ENCODE data around the gene TBC1D22A. TPM values are rescaled to one million over a fixed set of nuclear protein-coding genes. Genes with fewer than 3 reads are reported as not detected.

TBC1D22A gene
- total RNA-seq, 1 experiment from 2014 or later = 12.2 TPM

DNA sequence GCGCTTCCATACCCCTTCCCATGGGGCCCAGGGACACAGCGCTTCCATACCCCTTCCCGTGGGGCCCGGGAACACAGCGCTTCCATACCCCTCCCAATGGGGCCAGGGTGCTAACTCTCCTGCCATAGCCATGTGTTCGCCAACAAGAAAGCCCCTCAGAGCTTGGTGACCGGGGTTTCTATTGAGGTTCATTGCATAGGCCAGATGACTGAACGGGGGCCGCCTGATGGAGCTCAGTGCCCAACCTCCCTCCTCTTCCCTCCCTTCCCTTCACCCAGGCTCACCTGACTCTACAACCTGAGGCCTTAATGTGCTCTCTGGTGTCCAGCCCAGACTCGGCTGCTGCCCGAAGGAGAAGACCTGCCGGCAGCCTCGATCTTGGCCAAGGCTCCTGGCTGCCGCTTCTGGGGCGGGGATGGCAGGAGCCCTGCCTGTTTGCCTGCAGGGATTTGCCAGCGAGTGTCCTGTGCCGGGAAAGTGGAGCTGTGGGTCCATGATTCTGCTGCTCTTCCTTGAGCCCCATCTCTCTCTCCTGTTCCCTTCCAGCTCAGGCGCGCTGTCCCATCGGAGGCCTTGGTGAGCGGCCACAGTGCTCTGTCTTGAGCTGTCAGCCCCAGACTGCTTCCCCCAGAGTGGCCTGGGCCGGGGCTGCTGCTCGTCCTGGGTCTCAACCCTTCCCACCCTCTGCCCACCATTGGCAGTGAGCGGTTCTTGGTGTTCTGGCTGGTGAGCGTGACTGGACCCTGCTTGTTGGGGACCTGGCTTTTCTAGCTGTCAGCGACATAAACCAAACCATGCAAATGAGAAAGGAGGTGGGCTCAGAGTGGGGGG, 267.0 kb downstream of the TBC1D22A start:
- DNase-seq (ENCODE audit: low read depth) = no peak

DNA sequence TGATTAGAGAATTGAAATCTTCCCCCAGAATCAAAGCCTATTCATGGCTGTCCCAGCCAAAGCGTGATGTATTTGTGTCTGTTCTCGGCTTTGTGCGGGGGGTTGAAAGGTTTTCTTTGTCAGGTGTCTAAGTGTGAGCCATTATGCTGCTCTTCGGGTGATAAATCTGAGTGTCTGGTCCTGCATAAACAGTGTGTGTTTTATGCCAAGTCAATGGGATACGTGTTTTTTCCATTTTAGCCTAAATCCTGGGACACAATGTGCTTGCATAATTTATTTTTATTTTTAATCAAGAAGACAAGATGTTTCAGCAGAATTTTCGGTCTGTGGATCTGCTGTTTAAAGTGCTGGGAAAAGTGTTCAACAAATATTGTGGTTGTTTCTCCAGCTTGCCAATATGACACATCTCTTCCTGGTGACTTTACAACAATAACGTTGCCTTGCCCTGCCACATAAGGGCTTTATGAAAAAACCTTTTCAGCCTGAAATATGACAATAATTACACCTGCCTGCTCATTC, 267.8 kb downstream of the TBC1D22A start:
- DNase-seq (ENCODE audit: low read depth) = no peak

DNA sequence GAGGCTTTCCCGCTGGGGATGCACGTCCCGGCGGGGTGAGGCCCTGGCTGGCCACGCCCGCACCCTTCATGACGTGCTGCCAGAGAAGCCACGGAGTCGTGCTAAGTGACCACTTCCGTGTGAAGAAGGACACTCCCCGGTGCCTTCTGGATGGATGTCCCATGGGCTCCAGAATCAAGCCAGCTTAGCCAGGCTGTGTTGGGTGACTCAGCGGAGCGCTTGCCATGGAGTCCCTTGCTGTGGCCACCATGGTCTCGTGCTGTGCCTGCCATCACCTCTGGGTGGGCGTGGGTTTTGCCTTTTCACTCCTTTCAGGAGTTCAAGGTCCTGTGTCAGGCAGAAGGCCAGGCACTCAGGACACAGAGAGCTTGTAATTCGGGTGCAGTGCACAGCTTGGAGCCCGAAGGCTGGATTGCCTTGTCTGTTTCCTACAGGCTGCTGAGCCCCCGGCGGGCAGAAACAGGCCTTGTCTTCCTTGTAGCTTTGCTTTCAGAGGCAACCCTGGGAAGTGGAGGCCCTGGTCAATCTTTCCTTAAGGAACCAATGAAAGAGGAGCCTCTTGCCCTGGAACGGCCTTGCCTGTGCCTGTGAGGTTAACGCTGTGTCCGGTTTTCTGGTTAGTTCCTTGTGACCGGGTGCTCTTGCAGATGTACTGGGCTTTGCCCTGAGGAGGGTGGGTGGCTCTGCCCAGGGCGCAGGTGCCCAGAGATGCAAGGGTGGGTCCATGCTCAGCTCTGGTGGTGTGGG, 268.6 kb downstream of the TBC1D22A start:
- peak; percentile 40 for DNase-seq (ENCODE audit: low read depth)

DNA sequence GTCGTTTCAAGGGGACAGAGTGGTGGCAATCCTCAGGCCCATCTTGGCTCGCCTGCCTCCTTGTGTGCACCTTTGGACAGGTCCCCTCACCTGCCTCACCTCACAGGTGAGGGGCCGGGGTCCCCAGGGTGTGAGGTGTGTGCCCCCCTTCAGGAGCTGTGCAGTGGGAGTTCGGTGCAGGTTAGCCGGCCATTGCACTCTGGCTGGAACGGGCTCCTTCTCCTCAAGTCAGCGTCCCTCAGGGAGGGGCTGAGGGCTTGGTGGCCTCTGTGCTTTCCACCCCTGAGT, 269.1 kb downstream of the TBC1D22A start:
- no peak for DNase-seq (ENCODE audit: low read depth)

DNA sequence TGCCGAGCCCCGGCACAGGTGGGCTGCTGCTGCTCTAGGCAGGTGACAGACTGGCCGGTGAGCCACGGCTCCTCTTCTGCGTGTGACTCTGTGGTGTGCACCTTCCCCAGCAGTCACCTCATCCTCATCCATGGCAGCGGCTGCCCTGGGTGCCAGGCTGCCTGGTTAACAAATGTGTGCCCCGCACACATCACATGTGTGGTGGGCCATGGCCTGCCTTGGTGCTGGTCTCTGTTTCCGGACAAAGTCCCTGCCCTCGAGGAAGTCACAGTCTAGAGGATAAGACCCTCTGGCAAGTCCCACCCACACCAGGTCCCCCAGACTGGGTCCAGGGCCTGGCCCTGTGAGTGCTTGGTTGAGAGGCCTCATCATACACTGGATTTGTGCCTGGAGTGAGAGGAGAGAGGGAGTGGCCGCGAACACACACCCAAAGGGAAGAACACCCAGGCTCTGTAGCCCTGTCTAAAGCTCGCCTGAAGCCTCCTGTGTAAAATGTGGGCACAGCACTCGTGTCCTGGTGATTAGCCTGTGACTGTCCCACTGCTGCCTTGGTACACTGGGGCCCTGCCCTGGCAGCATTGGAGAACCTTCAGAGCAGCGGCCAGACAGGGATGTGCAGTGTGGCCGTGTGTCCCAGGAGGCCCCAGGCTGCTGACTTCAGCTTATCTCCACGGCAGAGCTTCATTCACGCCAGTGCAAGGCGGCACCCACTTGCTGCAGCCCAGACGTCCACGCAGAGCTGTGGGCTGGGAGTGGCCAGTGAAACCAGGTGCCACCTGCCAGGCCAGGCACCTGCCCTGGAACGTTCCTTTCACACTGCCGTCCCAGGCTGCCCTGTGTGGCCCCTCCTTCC, 269.9 kb downstream of the TBC1D22A start:
- DNase-seq (ENCODE audit: low read depth) = no peak

DNA sequence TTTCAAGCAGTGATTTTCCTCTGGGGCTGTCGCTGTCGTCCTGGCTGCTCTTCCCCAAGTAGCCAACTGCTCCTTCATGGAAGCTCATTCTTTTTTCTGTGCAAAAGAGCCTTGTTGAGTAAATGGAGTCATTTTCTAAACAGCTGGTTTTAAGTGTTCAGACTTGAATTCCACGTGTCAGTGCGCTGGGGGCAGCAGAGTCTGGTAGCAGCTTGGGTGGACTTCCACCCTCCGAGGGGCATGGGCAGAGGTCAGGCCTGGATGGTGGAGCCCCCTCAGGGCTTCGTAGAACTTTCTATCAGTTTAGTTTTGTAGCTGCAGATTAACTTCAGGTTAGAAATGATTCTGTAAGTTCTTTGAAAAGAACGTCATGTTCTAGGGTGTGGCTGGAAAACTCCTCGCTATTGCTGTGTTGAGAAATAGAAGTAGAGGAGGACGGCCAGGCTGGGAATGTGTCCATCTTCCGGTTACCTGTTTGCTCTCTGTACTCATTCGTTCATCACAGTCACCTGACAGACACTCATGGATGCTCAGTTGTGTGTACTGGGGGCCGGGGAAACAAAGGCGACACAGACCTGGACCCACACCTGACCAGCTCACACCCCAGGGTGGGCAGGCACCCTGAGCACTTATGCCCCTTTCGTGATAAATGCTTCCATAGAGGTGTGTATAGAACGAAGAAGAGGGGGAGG, 270.7 kb downstream of the TBC1D22A start:
- no peak for DNase-seq (ENCODE audit: low read depth)

DNA sequence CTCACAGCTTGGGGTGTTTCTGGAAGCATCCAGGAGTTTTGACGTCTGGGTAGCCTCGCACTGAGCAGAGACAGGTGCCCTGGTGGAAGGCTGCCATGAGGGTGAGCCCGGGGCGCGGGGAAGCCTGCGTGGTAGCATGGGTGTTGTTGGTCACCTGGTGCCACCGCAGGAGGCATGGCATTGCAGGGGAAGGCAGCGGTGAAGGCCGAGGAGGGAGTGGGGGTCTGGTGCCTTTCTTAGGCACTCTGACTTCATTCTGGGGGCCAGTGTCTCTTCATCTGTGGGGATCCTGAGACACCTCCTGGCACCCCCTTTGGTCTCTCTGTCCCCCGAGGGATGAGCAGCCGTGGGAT, 271.2 kb downstream of the TBC1D22A start:
- DNase-seq (ENCODE audit: low read depth) = no peak

DNA sequence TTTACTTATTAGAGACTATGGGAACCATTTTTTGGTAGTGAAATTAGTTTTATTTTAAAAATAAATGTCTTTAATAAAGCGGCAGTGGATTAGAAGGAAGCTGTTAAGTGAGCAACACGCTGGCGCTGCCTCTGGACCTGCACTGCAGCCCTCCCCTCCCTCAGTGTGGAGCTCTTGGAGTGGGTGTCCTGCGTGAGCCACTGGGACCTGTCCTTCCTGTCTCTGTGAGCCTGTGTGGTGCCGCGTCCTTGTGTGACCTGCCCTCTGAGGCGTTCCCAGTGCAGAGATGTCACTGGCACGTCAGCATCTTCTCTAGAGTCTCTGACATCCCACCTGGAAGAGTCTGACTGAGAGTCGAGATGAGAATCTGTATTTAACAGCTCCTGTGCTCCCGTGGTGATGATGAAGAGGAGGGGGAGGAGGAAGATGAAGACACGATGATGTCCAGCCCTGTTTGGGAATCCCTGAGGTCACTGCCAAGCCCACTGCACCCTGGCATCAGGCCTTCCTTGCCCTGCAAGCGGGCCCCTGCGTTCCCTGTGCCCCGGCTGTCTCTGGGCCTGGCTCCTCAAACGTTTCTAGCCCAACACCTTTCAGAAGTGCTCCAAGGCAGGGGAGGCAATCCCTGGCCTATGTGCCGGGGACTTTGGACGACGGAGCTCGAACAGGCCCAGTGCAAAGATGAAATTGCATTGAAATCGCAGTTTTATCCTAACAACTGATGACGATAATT, 271.8 kb downstream of the TBC1D22A start:
- DNase-seq (ENCODE audit: low read depth) = no peak

DNA sequence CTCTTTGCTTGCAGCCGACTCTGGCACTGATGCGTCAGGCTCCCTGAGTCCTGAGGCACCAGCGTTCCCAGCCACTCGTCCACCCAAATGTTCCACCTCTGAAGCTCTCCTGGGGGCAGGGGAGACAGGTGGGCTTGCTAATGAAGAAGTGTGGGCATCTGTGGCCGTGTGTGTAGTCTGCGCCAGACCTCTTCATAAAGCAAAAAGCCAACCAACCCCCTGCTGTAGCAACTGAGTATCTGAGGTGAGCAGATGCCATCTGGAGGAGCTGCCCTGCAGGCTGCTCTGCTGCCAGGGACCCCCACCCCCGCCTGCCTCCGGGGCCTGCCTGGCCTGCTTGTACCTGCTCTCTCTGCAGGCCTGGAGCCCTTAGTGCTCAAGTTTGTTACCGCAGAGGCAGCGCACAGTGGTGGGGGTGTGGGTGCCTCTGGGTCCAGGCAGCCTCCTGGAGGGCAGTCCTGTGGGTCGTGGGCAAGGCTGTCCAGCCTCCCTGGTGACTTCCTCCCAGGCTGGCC, 272.5 kb downstream of the TBC1D22A start:
- DNase-seq (ENCODE audit: low read depth) = no peak

DNA sequence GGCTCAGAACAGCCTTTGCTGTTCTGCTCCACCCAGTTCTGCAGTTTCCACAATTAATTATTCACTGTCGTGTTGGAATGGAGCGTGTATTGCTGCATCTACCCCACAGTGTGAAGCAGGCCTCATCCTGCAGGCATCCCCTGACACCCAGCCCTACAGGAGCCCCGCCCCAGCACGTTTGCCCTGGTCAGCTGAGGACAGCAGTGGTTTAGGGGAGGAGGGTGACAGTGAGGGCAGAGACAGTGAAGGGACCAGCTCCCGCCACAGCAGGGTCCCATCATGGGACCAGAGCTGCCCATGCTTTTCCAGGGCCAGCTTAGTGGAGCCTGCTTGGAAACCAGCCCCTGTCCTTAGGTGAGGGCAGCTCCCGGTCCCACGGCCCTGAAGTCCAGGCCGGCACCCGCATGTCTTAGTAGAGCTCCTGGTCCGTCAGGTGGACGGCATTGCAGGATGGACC, 273.0 kb downstream of the TBC1D22A start:
- no peak for DNase-seq (ENCODE audit: low read depth)

DNA sequence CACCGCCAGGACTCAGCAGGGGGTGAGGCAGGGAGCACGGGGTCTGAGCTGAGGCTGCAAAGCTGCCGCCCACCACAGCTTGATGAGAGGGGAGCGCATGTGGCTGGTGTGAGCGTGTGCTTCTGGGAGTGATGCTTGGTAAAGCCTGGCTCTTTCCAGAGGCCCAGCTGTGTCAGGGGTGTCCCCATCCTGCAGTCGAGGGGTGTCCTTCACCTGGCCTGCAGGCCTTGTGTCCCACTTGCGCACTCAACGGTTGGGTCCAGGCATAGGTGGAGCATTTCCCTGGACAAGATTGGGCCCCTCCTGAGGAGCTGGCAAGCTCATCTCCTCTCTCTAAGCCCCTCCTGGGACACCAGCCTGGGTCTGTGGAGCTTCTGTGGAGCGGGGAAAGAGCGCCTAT, 273.9 kb downstream of the TBC1D22A start:
- DNase-seq (ENCODE audit: low read depth) = no peak

DNA sequence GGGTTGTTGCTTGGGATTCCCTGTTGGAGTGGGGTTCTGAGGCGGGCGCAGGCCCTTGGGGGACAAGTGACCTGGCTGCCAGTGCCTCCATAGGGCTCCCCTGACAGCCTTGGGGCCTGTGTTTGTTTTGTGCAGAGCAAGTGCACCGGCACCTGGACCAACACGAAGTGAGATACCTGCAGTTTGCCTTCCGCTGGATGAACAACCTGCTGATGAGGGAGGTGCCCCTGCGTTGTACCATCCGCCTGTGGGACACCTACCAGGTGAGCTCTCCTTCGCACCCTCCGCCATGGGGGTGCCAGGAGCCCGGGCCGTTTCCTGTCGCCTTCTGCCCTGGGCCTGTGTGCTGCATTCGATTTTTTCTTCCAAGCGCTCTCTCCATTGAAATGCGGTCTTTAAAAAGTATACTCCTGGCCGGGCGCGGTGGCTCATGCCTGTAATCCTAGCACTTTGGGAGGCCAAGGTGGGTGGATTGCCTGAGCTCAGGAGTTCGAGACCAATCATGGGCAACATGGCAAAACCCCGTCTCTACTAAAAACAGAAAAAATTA, 274.6 kb downstream of the TBC1D22A start:
- DNase-seq (ENCODE audit: low read depth) = no peak

DNA sequence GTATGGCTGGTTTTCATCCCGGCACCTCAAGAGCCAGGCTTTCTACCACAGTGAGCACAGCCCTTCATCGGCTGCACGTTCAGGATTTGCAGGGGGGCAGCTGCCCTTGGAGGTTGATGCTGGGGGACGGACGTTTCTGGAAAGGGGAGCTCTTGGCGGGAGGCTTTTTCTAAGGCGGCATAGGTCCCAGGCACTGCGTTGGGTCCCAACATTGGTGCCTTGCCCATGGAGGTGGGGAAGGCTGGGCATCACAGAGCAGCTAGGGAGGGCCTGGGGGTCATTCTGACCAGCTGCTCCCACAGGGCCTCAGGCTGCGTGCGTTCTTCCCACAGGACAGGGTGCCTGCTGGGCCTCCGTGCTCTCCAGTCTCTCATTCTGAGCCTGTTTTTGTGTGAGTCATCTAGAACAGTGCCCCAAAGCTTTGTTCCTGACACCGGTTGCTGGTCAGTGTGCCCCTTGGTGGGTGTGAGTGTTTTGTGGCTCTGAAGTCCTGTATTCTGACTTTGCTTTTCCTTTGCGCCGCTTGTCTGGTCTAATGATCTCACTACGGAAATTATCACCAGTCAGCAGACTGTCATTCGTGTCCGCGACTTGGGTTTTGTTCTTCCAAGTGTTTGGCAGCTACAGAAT, 275.9 kb downstream of the TBC1D22A start:
- DNase-seq (ENCODE audit: low read depth) = no peak

DNA sequence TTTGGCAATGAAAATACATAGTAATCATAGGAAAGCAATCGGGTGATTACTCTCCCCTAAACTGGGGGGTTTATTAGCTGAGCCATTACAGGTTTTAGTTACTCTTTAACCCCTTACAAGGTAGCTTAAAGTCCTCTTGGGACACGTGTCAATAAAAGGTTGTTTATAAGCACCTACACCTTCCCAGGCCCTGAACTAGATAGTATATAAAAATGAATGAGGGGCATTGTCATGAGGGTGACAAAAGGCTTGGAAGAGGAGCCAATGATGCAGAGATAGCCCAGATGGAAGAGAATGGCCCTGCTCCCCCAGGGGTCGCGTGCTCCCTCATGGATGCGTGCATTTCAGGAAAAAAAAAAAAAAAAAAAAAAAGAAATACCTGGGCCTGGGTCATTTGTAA, 276.9 kb downstream of the TBC1D22A start:
- DNase-seq (ENCODE audit: low read depth) = no peak

DNA sequence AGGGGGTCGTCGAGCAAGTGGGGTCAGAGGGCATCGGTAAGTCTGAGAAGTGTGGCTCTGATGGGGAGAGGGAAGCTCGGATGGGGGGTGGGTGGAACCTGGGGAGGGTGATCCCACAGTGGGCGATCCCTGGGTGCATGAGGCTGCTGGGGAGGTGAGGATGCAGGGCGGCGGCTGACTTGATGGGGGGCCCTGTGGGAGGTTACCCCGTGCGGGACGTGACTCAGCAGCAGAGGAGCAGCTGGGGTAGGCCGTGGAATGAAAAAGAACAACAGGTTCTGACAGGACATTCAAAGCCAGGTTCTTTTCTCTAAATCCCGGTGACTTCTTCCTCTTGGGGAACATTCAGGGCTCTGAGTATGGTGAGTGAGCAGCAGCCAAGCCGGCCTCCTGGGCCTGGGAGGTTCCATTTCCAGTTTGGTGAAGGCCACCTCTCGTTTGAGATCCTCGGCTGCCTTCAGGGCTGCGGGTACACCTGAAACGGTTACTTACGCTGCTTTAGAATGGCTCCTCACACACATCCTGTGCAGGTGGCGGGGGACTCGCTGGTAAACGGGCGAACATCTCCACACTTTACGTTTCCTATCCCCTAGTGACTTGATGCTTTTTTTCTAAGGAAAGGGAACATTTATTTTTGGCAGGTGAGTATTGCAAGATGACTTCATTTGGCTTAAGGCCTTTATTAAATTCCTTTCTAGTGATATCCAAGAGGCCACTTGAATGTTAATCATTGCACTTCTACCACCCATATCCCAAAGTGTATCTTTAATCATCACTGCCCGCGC, 278.2 kb downstream of the TBC1D22A start:
- no peak for DNase-seq (ENCODE audit: low read depth)

DNA sequence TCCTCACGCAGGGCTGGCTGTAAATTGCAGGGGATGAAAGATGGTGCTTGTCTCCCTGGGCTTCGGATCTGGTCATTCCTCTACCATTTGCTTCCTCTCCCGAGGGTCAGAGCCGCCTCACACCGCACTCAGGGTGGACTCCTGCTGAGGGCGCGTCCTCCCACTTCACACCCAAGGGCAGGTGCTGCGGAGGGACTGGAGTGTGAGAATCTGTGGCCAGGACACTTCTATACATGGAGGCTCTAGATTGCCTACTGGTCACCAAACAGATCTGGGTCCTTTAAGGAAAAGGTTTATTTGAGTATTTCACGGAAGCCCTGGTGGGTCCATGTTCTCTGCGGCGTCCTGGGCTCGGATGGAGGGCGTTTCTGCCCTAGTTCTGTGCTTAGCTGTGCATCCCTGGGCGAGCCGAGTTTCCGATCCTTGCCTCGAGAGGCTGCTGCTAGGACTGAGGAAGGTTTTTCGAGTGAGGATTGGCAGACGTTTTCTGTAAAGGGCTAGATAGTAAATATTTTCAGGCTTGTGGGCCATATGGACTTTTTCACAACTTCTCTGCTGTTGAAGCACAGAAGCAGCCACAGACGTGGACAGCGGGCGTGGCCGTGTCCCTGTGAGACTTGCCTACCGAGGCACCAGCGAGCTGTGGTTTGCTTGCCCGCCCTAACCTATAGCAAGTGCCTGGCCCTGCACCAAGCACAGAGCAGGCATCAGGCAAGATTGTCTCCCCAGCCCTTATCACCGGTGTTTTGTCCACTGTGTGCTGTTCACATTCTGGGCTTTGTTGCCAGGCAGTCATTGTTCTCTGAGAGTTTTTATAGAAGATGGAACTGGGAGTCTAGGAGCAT, 279.0 kb downstream of the TBC1D22A start:
- no peak for DNase-seq (ENCODE audit: low read depth)

DNA sequence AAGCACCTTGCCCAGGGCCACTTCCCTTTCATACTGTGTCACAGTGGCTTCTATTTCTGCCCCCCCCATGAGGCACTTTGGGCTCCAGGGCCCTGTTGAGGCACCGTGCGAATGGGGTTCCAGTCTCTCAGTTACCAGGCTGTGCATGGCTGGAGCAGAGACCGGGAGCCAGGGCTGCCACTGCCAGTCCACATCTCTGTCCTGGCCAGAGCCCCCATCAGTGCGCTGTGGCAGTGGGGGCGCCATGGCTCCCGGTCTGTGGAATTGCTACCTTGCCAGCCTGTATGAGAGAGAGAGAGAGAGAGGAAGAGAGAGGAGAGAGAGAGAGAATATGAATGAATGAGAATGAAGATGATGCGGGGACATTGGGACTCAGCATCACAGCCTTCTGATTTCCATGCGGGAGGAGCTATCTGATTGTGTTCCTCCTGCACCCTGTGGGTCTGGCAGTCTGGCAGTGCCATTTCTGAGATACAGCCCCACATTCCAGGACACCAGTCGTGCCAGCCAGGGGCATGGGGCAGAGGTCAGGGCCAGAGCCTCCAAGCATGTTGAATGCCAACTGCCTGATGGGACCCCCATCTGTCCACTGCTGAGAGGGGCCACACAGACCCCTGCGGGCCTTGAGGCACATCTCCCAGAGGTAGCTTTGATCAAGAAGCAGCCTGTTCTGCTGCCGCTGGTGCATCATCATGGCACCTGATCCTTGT, 279.8 kb downstream of the TBC1D22A start:
- DNase-seq (ENCODE audit: low read depth) = no peak
